GM21619 (cell line): ENCODE results near the gene ZNF18.
"Not testable (repeated sequence)": the region's sequence is repeated elsewhere in the genome, so short reads cannot be mapped to it uniquely, and the experiment has no call there.

ENCODE experiments used
- ATAC-seq: cut with Tn5 transposase; IDR thresholded peaks from one replicate; pipeline ENCODE4 v1.9.1; 2021; ENCODE audit not compliant: unreplicated experiment

ZNF18 gene

DNA sequence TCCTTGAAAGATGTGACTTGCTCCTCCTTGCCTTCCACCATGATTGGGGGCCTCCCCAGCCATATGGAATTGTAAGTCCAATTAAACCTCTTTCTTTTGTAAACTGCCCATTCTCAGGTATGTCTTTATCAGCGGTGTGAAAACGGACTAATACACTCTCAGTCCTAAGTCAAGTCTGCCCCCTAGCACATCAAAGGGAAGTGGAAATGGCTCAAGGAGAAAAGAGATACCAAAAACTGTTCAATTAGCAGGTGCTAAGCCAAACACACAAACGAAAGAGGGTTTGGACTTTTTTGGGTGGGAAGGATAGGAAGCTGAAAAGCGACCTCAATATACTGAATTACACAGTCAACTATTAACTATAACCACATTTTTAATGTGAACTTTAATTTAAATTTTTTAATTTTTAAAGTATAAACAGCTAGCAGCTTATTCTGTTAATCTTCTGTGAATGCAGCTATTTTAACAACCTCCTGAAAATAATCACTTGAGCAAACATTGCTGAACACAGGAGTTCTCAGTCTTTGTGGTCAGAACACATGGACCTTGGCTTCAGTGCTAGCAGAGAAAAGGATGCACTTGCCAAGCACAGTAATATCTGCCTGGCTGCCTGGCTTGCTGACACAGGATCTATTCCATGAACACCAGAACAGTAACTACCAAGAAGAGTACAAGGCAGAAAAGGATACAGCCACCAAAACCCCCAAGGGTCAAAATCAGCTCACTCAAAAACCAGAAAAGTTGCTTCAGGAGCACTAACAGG is 10.9 kb downstream of the ZNF18 start:
- no peak for ATAC-seq

DNA sequence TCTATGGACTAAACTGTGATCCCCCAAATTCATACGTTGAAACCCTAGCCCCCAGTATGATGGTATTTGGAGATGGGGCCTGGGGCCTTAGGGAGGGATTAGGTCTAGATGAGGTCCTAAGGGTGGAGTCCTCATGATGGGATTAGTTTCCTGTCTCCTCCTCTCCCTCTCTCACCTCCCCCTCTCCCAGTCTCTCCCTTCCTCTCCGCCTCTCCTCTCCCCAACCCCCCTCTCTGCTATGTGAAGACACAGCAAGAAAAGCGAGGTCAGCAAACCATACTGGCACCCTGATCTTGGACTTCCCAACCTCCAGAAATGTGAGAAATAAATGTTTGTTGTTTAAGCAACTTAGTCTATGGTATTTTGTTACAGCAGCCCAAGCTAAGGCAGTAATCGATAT is 15.4 kb downstream of the ZNF18 start:
- no peak for ATAC-seq

DNA sequence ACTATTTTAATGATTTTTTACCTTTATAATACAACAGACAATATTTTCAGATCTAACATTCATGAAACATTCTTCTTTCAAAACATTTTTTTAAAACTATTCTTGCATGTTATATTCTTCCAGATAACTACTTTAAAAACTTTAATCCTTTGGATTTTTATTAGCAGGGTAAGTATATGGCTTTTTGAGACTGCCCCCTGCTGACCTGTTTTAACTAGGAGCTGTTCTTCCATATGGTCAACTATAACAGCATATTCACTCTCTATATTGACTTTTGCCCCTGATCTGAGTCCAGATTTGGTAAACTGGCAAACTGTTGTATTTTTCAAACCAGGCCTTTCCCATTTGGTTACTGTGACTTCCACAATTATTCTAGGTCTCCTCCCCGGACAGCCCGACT is 16.5 kb downstream of the ZNF18 start:
- no peak for ATAC-seq

DNA sequence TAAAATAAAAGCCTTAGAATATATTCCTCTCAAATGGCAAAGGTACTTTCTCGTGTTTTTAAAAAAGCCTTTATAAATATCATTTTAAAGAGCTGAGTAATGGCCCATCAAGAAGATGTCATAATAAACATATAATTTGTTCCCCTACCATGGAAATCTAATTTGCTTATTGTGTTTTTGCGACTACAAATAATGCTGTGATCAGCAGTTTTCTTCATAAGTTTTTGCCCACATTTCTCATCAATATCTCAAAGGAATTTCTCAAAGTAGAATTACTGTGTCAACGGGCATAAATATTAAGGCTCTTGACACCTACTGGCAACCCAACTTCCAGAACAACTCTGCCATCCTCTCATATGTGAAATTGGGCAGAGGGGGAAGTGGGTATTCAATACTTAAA is 17.5 kb downstream of the ZNF18 start:
- no peak for ATAC-seq

DNA sequence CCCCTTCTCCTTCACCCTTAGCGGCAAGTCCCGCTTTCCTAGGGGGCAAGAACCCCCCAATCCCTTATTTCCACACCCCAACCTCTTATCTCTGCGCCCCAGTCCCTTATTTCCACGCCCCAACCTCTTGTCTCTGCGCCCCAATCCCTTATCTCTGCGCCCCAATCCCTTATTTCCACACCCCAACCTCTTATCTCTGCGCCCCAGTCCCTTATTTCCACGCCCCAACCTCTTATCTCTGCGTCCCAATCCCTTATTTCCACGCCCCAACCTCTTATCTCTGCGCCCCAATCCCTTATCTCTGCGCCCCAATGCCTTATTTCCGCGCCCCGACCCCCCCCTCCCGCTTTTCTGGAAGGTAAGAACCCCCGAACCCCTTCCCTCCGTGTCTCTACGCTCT is 24.5 kb downstream of the ZNF18 start:
- not testable (repeated sequence) for ATAC-seq

DNA sequence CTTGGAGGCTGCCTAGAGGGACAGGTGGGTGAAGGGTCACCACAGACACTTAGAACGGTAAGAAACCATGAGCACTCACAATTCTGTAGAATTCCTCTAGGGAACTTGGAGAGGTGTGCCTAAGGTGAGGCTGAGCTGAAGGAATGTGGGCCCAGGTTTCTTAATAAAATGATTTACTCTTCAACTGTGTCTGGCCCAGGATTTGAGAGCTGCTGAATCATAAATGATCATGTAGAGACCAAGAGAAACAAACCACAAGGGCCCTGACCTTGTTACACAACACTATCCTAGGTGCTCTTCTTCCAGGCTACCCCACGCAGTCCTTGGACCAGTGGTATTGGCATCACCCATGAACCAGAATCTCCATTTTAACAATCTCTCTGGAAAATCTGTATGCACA is 27.7 kb downstream of the ZNF18 start:
- ATAC-seq: no peak

DNA sequence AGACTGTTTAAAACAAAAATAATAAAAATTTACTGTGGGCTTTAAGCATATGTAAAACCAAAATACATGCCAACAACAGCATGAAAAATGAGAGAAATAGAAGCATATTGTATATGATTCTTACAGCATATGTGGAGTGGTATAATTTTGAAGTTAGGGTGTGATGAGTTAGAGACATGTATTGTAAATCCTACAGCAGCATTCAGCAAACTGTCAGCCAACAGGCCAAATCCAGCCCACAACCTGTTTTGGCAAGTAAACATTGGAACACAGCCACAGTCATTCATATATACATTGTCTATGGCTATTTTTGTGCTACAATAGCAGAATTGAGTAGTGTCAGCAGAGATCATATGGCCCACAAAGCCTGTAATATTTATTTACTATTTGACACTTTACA is 42.3 kb downstream of the ZNF18 start:
- no peak for ATAC-seq

DNA sequence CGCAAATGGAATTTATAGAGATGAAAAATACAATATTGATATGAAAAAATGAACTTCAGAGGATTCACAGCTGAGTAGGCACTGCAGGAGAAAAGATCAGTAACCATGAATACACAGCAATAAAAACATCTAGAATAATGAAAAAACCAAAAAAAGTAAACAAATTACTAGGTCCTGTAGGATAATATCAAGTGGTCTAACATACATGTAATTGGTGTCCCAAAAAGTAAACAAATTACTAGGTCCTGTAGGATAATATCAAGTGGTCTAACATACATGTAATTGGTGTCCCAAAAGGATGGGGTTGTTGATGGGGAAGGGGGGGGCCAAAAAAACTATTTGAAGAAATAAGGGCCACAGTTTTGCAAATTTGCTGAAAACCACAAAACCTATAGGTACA is 43.4 kb downstream of the ZNF18 start:
- no peak for ATAC-seq

DNA sequence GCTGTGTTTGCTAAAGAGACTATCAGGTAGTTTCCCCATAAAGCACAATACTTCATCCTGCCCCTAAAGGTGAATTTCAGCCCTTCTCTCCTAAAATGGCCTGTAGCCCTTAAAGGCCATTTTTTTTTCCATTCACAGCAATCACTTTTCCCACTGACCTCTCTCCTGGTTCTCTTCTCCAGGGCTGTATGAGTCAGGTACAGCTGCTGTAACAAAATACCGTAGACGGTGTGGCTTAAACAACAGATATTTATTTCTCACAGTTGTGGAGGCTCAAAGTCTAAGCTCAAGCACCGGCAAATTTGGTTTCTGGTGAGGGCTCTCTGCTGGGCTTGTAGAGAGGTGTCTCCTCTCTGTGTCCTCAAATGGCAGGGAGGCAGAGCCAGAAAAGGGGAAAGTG is 44.7 kb downstream of the ZNF18 start:
- no peak for ATAC-seq

DNA sequence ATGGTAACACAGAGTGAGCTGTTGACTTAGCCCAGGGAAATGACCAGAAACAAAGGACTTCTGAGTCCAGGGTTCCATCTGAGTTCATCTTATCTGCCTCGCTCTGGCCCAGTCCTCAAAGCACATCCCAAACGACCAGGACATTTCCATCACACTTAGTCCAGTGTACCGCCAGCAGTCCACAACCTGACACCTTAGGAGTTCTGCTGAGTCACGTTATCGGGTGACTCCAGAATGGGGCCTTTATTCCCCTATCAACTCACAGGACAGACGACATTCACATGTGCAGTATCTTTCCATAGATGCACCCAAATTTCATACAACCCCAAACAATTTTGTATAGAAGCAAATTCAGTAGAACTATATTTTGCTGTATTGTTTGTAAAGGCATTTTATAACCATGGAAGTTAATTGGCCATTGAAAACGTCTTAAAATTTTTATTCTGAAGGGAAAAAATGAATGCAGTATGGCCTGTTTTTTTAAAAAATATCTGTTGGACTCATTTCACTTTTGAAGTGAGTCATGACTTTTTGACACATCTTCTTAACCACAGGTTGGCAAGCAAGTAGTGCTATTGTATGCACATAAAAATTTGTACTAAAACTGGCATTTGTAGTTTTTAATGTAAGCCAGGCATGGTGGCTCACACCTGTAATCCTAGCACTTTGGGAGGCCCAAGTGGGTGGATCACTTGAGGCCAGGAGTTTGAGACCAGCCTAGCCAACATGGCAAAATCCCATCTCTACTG is 46.3 kb downstream of the ZNF18 start:
- ATAC-seq: no peak

DNA sequence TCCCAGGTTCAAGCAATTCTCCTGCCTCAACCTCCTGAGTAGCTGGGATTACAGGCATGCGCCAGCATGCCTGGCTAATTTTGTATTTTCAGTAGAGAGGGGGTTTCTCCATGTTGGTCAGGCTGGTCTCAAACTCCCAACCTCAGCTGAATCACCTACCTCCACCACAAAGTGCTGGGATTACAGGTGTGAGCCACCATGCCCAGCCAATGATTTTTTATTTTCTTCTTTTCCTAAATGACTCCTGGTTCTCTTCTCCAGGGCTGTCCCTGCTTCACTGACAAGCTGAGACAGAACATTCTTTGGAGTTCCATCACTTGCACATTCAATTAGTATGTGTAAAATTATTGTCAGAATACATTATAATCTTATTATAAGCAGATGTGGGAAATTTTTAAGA is 47.7 kb downstream of the ZNF18 start:
- ATAC-seq: not testable (repeated sequence)

DNA sequence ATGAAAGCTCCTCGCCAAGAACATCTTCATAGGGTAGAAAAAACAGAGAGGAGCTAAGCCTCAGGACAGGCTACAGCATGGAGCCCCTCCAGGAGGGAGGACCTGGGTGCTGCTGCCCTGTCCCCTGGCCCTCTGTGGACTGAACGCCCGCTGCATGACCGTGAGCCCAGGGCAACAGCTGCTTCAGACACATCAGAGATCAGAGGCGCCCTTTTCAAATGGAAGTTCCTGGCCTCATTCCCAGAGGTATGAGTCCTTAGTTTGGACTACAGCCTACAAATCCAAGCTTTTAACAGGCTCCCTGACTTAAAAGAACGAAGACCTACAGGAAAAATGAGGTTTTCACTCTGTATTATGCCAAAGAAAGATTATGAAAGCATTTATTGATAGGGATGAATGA is 48.5 kb downstream of the ZNF18 start:
- ATAC-seq: no peak

DNA sequence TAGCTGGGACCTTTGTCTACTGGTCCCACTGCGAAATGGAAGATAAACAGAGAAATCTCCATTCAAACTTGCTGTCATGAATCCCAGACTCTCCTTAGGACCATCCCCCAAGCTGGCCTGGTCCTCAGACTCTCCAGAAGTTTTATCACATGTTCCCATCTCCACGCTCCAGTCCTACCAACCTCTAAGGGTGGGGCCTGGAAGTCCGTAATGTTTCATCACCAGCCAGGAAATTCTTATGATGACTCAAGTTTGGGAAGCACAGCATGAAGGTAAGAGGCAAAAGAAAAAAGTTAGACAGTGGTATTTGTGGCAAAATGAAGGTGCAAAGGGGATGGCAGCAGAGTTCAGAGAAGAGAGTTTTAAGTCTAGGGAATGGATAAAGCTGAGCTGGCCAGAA is 52.7 kb downstream of the ZNF18 start:
- no peak for ATAC-seq

DNA sequence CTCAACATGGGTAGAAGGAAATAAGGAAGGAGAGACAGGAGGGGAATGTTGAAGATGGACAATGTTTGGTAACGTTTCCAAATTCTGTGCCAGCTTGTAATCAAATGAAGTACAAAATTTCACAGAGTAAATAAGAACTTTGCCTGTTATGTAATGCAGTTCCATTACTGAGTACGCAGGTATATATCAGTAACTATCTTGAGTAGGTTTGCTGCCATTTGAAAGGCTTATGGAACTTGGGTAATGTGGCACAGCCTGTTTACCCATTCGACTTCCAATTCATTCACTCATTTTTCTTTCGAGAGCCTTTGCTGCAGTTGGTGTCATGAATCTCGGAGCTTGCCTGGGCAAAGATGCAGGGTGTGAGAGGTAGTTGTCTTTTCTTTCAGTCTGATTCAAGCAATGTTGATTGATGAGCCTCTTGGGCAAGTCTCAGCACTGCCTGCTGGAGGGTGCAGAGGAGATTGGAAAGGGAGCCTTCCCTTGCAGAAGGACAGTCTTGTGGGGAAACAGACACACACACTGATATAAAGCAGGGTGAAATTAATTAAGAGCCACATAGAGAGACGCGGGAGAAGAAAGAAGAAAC is 53.4 kb downstream of the ZNF18 start:
- no peak for ATAC-seq

DNA sequence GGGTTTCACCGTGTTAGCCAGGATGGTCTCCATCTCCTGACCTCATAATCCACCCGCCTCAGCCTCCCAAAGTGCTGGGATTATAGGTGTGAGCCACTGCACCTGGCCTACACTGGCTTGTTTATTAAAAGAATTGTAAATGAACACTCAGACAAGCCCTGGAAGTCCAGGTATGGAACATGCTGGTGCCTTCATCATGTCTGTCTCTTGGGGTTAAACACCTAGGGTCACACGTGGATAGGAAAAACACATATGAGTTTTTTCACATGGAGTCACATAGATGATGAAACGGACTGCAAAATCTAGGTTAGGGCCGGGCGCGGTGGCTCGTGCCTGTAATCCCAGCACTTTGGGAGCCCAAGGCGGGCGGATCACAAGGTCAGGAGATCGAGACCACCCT is 54.2 kb downstream of the ZNF18 start:
- not testable (repeated sequence) for ATAC-seq

DNA sequence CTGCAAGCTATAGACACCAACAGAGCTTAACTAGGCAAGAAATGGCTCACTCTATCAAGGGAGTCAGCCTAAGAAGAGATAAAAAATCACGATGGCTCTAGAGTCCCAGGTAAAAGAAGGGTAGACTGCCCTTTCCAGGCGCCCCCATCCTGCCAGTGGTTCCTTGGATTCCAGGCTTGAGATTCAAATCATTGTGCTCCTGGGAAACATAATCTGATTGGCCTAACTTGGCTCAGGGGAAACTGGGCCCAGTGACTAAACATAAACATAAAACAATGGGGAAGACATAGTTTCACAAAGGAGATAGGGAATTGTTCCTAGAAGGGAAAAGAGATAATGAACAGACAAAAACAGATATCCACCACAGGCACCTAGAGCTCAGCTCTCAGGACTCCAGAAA is 56.4 kb downstream of the ZNF18 start:
- ATAC-seq: no peak

DNA sequence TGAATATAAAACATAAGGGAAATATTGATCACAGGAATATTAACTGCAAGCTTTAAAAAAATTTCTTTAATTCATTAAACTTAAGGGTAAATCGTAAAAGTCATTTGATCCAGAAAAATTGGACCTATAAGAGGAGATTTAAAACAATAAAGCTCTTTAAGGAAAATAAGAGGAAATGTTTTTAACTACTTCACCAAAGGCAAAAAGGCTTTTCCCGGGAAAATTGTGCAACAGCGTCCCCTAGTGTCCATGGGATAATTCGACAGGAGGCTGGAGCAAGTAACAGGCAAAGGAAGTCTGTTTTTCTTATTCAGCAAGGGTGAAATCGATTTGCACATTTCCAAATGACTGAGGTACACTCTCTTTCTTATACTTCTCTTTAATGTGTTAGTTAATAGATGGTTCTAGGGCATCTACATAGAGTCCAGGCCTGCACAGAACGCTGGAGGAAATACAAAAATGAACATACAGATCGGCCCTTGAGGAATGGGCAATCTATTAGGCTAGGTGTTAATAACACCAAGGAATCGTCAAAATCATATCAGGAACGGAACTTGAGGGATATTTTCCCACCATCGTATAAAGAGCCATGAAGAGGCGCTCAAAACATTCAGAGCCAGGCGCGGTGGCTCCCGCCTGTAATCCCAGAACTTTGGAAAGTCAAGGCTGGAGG is 61.4 kb downstream of the ZNF18 start:
- no peak for ATAC-seq

DNA sequence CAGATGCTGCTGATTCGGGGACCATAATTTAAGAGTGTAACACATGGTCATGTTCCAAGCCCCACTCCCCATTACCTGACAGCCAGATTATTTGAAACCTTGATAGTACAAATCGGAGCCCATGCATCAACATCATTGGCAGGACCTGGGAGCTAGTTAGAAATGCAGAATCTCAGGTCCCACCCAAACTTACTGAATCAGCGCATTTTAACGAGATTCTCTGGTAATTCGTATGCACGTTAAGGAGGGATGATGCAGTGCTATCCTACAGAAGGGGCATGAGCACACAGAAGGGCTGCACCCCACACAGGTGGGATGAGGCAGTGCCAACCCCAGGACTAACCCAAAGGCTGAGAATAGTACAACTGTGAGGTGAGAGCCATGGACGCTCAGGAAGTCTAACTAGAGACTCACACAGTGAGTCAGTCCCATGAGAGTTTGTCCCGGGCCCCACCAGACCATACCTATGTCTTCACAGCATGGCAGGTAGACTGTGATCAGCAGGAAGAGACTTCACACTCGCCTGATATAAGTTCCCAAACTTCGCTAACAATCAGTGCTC is 64.9 kb downstream of the ZNF18 start:
- no peak for ATAC-seq

DNA sequence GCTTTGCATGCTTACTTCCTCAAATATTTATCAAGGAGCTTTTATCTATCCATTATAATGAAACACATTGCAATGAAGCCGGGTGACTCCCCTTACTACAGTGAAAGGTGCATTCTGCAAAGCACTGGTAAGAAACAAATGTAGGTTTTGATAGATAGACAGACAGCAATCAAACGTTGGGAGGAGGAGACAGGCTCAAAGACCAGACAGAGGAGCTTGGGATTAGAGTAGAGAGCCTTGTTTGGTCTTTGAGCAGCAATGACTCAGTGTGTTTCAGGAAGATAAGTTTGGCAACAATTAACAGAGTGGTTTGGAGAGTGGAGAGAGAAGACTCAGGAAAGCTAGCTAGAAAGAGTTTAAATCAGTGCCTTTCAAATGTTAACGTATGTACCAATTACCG is 68.8 kb downstream of the ZNF18 start:
- no peak for ATAC-seq
